ENCODE results near the gene ADAMTS2. TPM values are rescaled to one million over a fixed set of nuclear protein-coding genes. Genes with fewer than 3 reads are reported as not detected.

ADAMTS2 gene
- total and polyA plus RNA-seq, 2 of the 4 experiments (the other 2 are of a cell fraction): 19.0 to 58.8 TPM

- Histone ChIP-seq H3K9ac (ENCODE audit: low read depth, low read length) (no peak overlapping the region), H4K20me1 (ENCODE audit: insufficient read depth, low read length) (no peaks in the 10 kb centered on the region), H2AK9ac (replicated peaks; ENCODE audit: low read depth, low read length, poor library complexity) (no peak overlapping the region), H4K5ac (ENCODE audit: low read depth, low read length) (no peak overlapping the region), H3K36me3 (ENCODE audit: control insufficient read depth, insufficient read depth, low read length) (peaks cover 34% of the 10 kb centered on the region), H3K9me1 (ENCODE audit: insufficient read depth, low read length) (no peaks in the 10 kb centered on the region), H3K4me1 (ENCODE audit: control insufficient read depth, insufficient read depth, low read length) (no peaks in the 10 kb centered on the region), H3K27me3 (ENCODE audit: control insufficient read depth, insufficient read depth, low read length) (no peaks in the 10 kb centered on the region), H3K23ac (ENCODE audit: low read depth, low read length) (no peak overlapping the region), H3K9me3 (ENCODE audit: control insufficient read depth, insufficient read depth, low read length) (no peaks in the 10 kb centered on the region), H2AFZ (replicated peaks; ENCODE audit: low read length, poor library complexity) (no peak overlapping the region), H4K8ac (ENCODE audit: low read depth in 2 of 2, low read length in 2 of 2) (no peak overlapping the region), H2AK5ac (ENCODE audit: low read depth, low read length) (no peak overlapping the region), H4K91ac (ENCODE audit: insufficient read depth, low read depth, low read length) (no peak overlapping the region), H3K56ac (ENCODE audit: extremely low read depth, insufficient read depth, low read length) (no peak overlapping the region), H3K4me2 (ENCODE audit: low read depth, low read length) (no peak overlapping the region), H3K27ac (ENCODE audit: insufficient read depth, low read length) (no peak overlapping the region), H3K79me1 (ENCODE audit: low read depth in 1 of 2, low read length in 2 of 2) (no peaks in the 10 kb centered on the region), H2BK15ac (ENCODE audit: low read depth, low read length) (no peak overlapping the region), H2BK20ac (ENCODE audit: low read depth, low read length) (no peak overlapping the region), H2BK120ac (ENCODE audit: low read depth, low read length) (no peak overlapping the region), H3K18ac (ENCODE audit: low read depth, low read length) (no peak overlapping the region), H3K4ac (ENCODE audit: low read depth, low read length) (no peak overlapping the region), H2BK5ac (ENCODE audit: low read depth, low read length, poor library complexity, severe bottlenecking) (no peak overlapping the region), H3K4me3 (ENCODE audit: insufficient read depth, low read depth, low read length) (no peak overlapping the region), H3K14ac (replicated peaks; ENCODE audit: low read depth, low read length) (no peak overlapping the region)
- no TSS peak for BruUV-seq (replicated peaks)
- DNase-seq (no peak), ATAC-seq (ENCODE audit: low read depth) (no peak)
- ChIA-PET CTCF (no interaction called here), POLR2A (ENCODE audit: unreplicated experiment) (no interaction called here)
- WGBS, 2 experiments (ENCODE audit: extremely low coverage in 2 of 2, insufficient read length in 1 of 2): 73% methylated on average over 3 of the region's 10 CpGs; no CpG with 5 or more reads in 1 of the 2 experiments
- in situ Hi-C loops (cut with MboI; ENCODE audit: low sequenced_read_pairs): no loop called here
- intact Hi-C loops (cut with micrococcal nuclease): no loop called here
- no peak for TF ChIP-seq MAFK (IDR thresholded peaks at IDR 0.05; ENCODE audit: low read depth, low read length)
- no peak for TF ChIP-seq CHD1 (IDR thresholded peaks at IDR 0.05; ENCODE audit: low read depth, low read length)
- no peak for TF ChIP-seq USF2 (IDR thresholded peaks at IDR 0.05; ENCODE audit: low read depth, low read length)
- no peak for TF ChIP-seq ELK1 (IDR thresholded peaks at IDR 0.05; ENCODE audit: borderline replicate concordance, low read depth, low read length)
- TF ChIP-seq NFE2L2 (IDR thresholded peaks at IDR 0.05; ENCODE audit: low read depth, low read length): no peak
- TF ChIP-seq FOS (IDR thresholded peaks at IDR 0.05; ENCODE audit: low read depth, low read length): no peak
- TF ChIP-seq POLR2A (IDR thresholded peaks at IDR 0.05; ENCODE audit: low read depth, low read length): no peak
- no peak for TF ChIP-seq RCOR1 (IDR thresholded peaks at IDR 0.05; ENCODE audit: insufficient replicate concordance, low read length)
- TF ChIP-seq MAZ (IDR thresholded peaks at IDR 0.05; ENCODE audit: borderline replicate concordance, low read depth, low read length): no peak
- dilution Hi-C loops (cut with HindIII; ENCODE audit: low sequenced_read_pairs, unreplicated experiment): no loop called here
Observed at GRCh38 chr5:179149278-179149677, 196.0 kb downstream of the ADAMTS2 start.
